HepG2 (cell line): ENCODE results near the gene MADD. TPM values are rescaled to one million over a fixed set of nuclear protein-coding genes. Genes with fewer than 3 reads are reported as not detected.

ENCODE experiments used
- CBX1 ChIP-seq: IDR thresholded peaks from one replicate; pipeline ENCODE4 v1.6.1; 2016; ENCODE audit warnings: antibody characterized with exemption, low read depth
- CERS6 ChIP-seq: sonication (generic); formaldehyde crosslinking; IDR thresholded peaks from 2 replicates; pipeline ENCODE4 v1.5.0; 2020; ENCODE audit warnings: missing genetic modification reagents
- HDAC2 ChIP-seq: sonication (generic); formaldehyde crosslinking; IDR thresholded peaks from 2 replicates; pipeline ENCODE4 v1.4.0; 2020; ENCODE audit warnings: missing genetic modification reagents
- HMGA1 ChIP-seq: sonication (generic); formaldehyde crosslinking; conservative IDR thresholded peaks from 2 replicates; pipeline ENCODE4 v1.4.0; 2020; ENCODE audit warnings: missing genetic modification reagents
- RARA ChIP-seq: IDR thresholded peaks from 2 replicates; pipeline ENCODE4 v1.6.1; 2016; ENCODE audit warnings: missing genetic modification reagents, missing compliant biosample characterization
- SIN3B ChIP-seq: fragments of 150-350 bp; IDR thresholded peaks from 2 replicates; pipeline ENCODE4 v1.6.1; 2014; ENCODE audit warnings: low read length
- U2AF1 ChIP-seq: fragments of 200-400 bp; formaldehyde crosslinking; optimal IDR thresholded peaks from 2 replicates; pipeline ENCODE3; 2017; ENCODE audit warnings: mild to moderate bottlenecking, low read depth, low read length
- ZNF12 ChIP-seq: sonication (generic); formaldehyde crosslinking; IDR thresholded peaks from 2 replicates; pipeline ENCODE4 v1.5.0; 2020; ENCODE audit warnings: missing genetic modification reagents
- ZNF260 ChIP-seq: sonication (generic); formaldehyde crosslinking; IDR thresholded peaks from 2 replicates; pipeline ENCODE4 v1.4.0; 2020; ENCODE audit warnings: missing genetic modification reagents, low read depth, mild to moderate bottlenecking, borderline replicate concordance
- ZNF567 ChIP-seq: sonication (generic); formaldehyde crosslinking; IDR thresholded peaks from 2 replicates; pipeline ENCODE4 v1.8.1; 2023; ENCODE audit warnings: mild to moderate bottlenecking, missing genetic modification reagents, borderline replicate concordance
- ZNF775 ChIP-seq: sonication (generic); formaldehyde crosslinking; IDR thresholded peaks from 2 replicates; pipeline ENCODE4 v1.4.0; 2020; ENCODE audit warnings: missing genetic modification reagents, mild to moderate bottlenecking, moderate library complexity, borderline replicate concordance
- polyA plus RNA-seq, 8 experiments: library from polyadenylated mRNA; depleted of rRNA in 3 of 8; stranded (reverse) in 7 of 8; unstranded in 1 of 8; fragments of >200 nt; fragmentation: Illumina TruSeq in 4 of 8; extraction: Trizol in 4 of 8; gene quantifications; 2 replicates each; pipeline versions ENCODE4 v1.2.1 to v1.2.3, GENCODE V29; 2011 to 2016; ENCODE audit warnings: low read depth in 4 of 8, missing spikeins in 1 of 8, mixed read lengths in 1 of 8; ENCODE audit not compliant: insufficient read depth in 1 of 8
- total RNA-seq, 5 experiments: library from RNA; depleted of rRNA; stranded (reverse); fragments of >200 nt; fragmentation: Illumina TruSeq; extraction: Trizol; gene quantifications; 2 replicates each; pipeline ENCODE4 v1.2.3, GENCODE V29; 2016; ENCODE audit warnings: low read depth in 1 of 5
- TF ChIP-seq, protein P1 (sequence below): sonication (generic); formaldehyde crosslinking; IDR thresholded peaks from 2 replicates; pipeline ENCODE4 v1.4.0; 2020; ENCODE audit warnings: missing genetic modification reagents; ENCODE audit errors: not compliant biosample characterization
- TF ChIP-seq, protein P2 (sequence below): sonication (generic); formaldehyde crosslinking; conservative IDR thresholded peaks from 2 replicates; pipeline ENCODE4 v1.4.0; 2020; ENCODE audit warnings: missing genetic modification reagents
- TF ChIP-seq, protein P3 (sequence below), 2 experiments: sonication (generic) in 1 of 2; formaldehyde crosslinking in 1 of 2; IDR thresholded peaks; 2 replicates each; pipeline versions ENCODE4 v1.6.1 to v1.9.0; 2014 to 2022; ENCODE audit warnings: antibody characterized with exemption in 1 of 2, borderline replicate concordance in 1 of 2, inconsistent platforms in 1 of 2, low read depth in 1 of 2, missing genetic modification reagents in 1 of 2

MADD gene
- total and polyA plus RNA-seq, 2 of the 13 experiments (the other 11 are each of a cell fraction or from before 2014, with no cell fraction given) = 18.0 to 29.2 TPM

DNA sequence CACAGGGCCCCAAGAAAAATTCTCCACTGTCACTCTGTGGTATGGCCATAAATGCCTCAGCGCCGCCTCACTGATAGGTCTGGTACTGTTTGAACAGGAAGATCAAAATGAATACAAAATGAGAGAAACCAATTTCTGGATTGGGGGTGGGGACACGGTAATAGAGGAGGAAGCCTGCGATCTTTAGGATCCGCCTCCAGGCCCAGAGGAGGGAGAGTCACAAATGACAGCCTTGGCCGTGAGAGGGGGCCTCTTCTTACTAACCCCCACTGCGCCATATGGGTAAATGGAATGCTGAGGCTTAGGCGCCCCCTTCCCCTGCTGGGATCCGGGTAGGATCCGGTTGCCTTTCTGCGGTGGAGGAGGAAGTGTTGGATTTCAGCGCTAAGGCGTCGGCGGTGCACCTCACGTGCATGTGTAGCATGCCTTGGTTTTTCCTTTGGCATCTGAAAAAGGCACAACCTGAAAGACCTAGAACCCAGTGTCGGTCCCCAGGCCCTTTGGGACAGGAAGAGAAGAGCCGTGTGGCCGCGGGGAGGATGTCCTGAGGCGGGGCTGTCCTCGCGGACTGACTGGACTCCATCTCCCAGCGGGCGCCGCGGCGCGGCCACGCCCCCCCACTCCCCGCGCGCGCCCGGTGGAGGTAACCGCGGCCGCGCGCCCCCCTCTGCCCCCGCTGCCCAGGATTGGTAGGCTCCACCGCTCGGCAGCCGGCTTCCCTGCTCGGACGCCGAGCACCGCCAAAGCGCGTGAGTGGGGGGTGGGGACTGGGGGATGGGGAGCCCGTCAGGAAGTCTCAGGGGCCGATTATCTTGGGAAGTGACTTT lies 718 bp upstream of the MADD start (continued):
- no peak for TF ChIP-seq ZNF12
- TF ChIP-seq, protein P1, sequence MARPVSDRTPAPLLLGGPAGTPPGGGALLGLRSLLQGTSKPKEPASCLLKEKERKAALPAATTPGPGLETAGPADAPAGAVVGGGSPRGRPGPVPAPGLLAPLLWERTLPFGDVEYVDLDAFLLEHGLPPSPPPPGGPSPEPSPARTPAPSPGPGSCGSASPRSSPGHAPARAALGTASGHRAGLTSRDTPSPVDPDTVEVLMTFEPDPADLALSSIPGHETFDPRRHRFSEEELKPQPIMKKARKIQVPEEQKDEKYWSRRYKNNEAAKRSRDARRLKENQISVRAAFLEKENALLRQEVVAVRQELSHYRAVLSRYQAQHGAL = no peak
- TF ChIP-seq RARA = no peak
- TF ChIP-seq, protein P2, sequence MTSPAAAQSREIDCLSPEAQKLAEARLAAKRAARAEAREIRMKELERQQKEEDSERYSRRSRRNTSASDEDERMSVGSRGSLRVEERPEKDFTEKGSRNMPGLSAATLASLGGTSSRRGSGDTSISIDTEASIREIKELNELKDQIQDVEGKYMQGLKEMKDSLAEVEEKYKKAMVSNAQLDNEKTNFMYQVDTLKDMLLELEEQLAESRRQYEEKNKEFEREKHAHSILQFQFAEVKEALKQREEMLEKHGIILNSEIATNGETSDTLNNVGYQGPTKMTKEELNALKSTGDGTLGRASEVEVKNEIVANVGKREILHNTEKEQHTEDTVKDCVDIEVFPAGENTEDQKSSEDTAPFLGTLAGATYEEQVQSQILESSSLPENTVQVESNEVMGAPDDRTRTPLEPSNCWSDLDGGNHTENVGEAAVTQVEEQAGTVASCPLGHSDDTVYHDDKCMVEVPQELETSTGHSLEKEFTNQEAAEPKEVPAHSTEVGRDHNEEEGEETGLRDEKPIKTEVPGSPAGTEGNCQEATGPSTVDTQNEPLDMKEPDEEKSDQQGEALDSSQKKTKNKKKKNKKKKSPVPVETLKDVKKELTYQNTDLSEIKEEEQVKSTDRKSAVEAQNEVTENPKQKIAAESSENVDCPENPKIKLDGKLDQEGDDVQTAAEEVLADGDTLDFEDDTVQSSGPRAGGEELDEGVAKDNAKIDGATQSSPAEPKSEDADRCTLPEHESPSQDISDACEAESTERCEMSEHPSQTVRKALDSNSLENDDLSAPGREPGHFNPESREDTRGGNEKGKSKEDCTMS = no peak
- no peak for TF ChIP-seq SIN3B
- TF ChIP-seq CERS6 = no peak
- TF ChIP-seq ZNF775 (CRISPR knock-in tag) = no peak
- no peak for TF ChIP-seq U2AF1
- peak; percentile 39; the same call in 1 of the 2 replicates for TF ChIP-seq ZNF567 (CRISPR knock-in tag)
- no peak; the same call in 1 of the 2 replicates for TF ChIP-seq HDAC2 (CRISPR knock-in tag)
- no peak for TF ChIP-seq HMGA1 (CRISPR knock-in tag)
- no peak for TF ChIP-seq CBX1
- no peak for TF ChIP-seq ZNF260 (CRISPR knock-in tag)
- TF ChIP-seq, protein P3, sequence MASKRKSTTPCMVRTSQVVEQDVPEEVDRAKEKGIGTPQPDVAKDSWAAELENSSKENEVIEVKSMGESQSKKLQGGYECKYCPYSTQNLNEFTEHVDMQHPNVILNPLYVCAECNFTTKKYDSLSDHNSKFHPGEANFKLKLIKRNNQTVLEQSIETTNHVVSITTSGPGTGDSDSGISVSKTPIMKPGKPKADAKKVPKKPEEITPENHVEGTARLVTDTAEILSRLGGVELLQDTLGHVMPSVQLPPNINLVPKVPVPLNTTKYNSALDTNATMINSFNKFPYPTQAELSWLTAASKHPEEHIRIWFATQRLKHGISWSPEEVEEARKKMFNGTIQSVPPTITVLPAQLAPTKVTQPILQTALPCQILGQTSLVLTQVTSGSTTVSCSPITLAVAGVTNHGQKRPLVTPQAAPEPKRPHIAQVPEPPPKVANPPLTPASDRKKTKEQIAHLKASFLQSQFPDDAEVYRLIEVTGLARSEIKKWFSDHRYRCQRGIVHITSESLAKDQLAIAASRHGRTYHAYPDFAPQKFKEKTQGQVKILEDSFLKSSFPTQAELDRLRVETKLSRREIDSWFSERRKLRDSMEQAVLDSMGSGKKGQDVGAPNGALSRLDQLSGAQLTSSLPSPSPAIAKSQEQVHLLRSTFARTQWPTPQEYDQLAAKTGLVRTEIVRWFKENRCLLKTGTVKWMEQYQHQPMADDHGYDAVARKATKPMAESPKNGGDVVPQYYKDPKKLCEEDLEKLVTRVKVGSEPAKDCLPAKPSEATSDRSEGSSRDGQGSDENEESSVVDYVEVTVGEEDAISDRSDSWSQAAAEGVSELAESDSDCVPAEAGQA (IDR thresholded peaks at IDR 0.05; ENCODE audit: low read depth) = no peak
- TF ChIP-seq, protein P3 (CRISPR knock-in tag; IDR thresholded peaks at IDR 0.05; ENCODE audit: borderline replicate concordance) = no peak
